ENCODE measurements around the gene UGT2B7.
A peak's percentile ranks its signal among the peaks of the same experiment; 100 is the strongest.

UGT2B7 gene

GRCh38 chr4:69069085-69069484, 27.2 kb upstream of the UGT2B7 start:
- no peak for TF ChIP-seq CTCF (IDR thresholded peaks at IDR 0.05; ENCODE audit: insufficient read depth, low read depth, low read length, missing control alignments)
- no peak overlapping the region for H3K4me3 ChIP-seq (ENCODE audit: low read length)

GRCh38 chr4:69070590-69070989, 25.7 kb upstream of the UGT2B7 start:
- no peak for TF ChIP-seq CTCF (IDR thresholded peaks at IDR 0.05; ENCODE audit: insufficient read depth, low read depth, low read length, missing control alignments)
- DNase-seq (ENCODE audit: low read depth), result no peak
- H3K4me3 ChIP-seq (ENCODE audit: low read length), result no peak overlapping the region

More at GRCh38 chr4:69069085-69069484, 27.2 kb upstream of the UGT2B7 start:
- DNase-seq (ENCODE audit: low read depth), result no peak

- TF ChIP-seq CTCF (IDR thresholded peaks at IDR 0.05; ENCODE audit: insufficient read depth, low read depth, low read length, missing control alignments), result no peak
- H3K4me3 ChIP-seq (ENCODE audit: low read length), result no peak overlapping the region
- no peak for DNase-seq (ENCODE audit: low read depth)
Measured at GRCh38 chr4:69071286-69071685, 25.0 kb upstream of the UGT2B7 start.

GRCh38 chr4:69073375-69073774, 22.9 kb upstream of the UGT2B7 start:
- TF ChIP-seq CTCF (IDR thresholded peaks at IDR 0.05; ENCODE audit: insufficient read depth, low read depth, low read length, missing control alignments), result no peak
- no peak for DNase-seq (ENCODE audit: low read depth)
- no peak overlapping the region for H3K4me3 ChIP-seq (ENCODE audit: low read length)

GRCh38 chr4:69075061-69075792, 21.0 kb upstream of the UGT2B7 start:
- TF ChIP-seq CTCF (IDR thresholded peaks at IDR 0.05; ENCODE audit: insufficient read depth, low read depth, low read length, missing control alignments), result no peak
- no peak overlapping the region for H3K4me3 ChIP-seq (ENCODE audit: low read length)
- DNase-seq (ENCODE audit: low read depth), result peak; percentile 21

GRCh38 chr4:69078852-69079251, 17.4 kb upstream of the UGT2B7 start:
- H3K4me3 ChIP-seq (ENCODE audit: low read length), result no peak overlapping the region
- no peak for DNase-seq (ENCODE audit: low read depth)
- no peak for TF ChIP-seq CTCF (IDR thresholded peaks at IDR 0.05; ENCODE audit: insufficient read depth, low read depth, low read length, missing control alignments)

GRCh38 chr4:69088473-69088872, 7.8 kb upstream of the UGT2B7 start:
- no peak for TF ChIP-seq CTCF (IDR thresholded peaks at IDR 0.05; ENCODE audit: insufficient read depth, low read depth, low read length, missing control alignments)
- no peak for DNase-seq (ENCODE audit: low read depth)
- H3K4me3 ChIP-seq (ENCODE audit: low read length), result no peak overlapping the region

Data from epithelial cell of esophagus (primary cell).